GM19351 (cell line): ENCODE measurements around the gene IL16.
"Not testable (repeated sequence)": the region's sequence is repeated elsewhere in the genome, so short reads cannot be mapped to it uniquely, and the experiment has no call there.

Source experiments
- ATAC-seq: cut with Tn5 transposase; IDR thresholded peaks from one replicate; pipeline ENCODE4 v1.9.1; 2021; ENCODE audit warnings: mild to moderate bottlenecking, moderate library complexity; ENCODE audit not compliant: unreplicated experiment

The IL16 gene

GRCh38 chr15:81309647-81310450 lies 113.2 kb downstream of the IL16 start:
- no peak for ATAC-seq

DNA sequence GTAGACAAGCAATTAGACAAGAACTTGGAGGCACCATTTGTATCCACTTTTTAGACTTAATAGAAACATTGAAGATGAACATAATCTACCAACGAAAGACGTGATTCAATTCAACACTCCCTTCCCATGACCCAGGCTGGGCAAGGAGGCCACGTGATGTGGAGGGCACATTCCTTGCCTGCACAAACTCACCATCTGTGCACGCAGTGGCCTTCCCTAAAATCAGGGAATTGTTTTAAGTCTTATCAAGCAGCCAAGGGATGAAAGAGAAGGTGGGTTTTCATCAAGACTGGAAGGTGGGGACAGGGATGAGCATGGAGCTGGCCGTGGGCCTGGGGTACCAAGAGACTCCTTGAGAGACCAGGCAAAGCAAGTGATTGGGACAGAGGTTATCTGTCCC lies 113.8 kb downstream of the IL16 start:
- ATAC-seq = no peak

- peak; percentile 72 for ATAC-seq
These were observed 115.2 kb downstream of the IL16 start for GRCh38 chr15:81311752-81312464.

- no peak for ATAC-seq
These were observed 116.3 kb downstream of the IL16 start for GRCh38 chr15:81312790-81313543.

GRCh38 chr15:81313686-81314085 lies 117.0 kb downstream of the IL16 start:
- no peak for ATAC-seq

- ATAC-seq = no peak
These were observed 117.7 kb downstream of the IL16 start for GRCh38 chr15:81314378-81314777.

GRCh38 chr15:81315452-81316175 lies 118.9 kb downstream of the IL16 start:
- no peak for ATAC-seq

GRCh38 chr15:81316267-81316666 lies 119.6 kb downstream of the IL16 start:
- no peak for ATAC-seq

DNA sequence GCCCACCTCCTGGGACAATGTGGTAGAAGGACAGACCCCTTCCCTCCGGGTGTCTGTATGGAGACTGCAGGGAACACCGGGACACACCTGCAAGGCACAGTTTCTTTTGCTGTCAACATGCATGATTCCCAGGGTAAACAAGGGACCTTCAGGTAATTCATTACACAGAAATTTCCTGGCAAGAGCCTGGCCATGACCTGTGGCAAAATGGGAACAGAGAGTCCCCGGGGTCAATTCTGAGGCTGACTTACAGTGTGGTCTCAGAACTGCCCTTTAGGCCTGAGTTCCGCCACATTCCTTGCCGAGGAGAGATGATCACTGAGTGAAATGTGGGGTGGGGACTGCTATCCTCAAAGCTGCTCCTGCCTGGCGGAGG lies 121.0 kb downstream of the IL16 start:
- no peak for ATAC-seq

GRCh38 chr15:81321667-81322066 lies 125.0 kb downstream of the IL16 start:
- no peak for ATAC-seq

DNA sequence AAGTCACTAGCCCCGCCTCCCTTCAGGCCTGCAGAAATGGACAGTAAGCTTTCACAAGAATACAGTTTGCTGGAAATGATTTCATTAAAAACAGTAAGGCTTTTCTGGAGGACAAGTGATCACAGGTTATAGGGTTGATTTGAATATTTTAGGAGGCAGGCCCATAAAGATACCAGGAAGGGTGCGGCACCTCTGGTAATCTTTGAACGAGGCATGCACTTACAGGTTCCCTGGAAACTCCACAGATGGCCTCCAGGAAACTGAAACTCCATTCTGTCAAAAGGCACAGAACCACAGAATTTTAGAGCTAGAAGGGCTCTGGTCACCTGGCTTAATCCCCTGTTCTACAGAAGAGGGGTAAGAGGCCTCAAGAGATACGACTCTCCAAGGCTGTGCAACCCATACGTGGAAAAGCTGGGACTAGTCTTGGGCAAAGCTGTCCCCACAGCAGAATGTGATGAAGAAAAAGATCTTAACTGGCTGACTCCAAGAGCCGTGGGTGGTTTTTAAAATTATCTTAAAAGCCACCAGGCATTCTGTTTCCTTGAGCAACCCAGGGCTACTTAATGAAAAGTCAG lies 126.1 kb downstream of the IL16 start:
- ATAC-seq = no peak

- ATAC-seq = peak; percentile 18
These were observed 126.9 kb downstream of the IL16 start for GRCh38 chr15:81323559-81323943.

DNA sequence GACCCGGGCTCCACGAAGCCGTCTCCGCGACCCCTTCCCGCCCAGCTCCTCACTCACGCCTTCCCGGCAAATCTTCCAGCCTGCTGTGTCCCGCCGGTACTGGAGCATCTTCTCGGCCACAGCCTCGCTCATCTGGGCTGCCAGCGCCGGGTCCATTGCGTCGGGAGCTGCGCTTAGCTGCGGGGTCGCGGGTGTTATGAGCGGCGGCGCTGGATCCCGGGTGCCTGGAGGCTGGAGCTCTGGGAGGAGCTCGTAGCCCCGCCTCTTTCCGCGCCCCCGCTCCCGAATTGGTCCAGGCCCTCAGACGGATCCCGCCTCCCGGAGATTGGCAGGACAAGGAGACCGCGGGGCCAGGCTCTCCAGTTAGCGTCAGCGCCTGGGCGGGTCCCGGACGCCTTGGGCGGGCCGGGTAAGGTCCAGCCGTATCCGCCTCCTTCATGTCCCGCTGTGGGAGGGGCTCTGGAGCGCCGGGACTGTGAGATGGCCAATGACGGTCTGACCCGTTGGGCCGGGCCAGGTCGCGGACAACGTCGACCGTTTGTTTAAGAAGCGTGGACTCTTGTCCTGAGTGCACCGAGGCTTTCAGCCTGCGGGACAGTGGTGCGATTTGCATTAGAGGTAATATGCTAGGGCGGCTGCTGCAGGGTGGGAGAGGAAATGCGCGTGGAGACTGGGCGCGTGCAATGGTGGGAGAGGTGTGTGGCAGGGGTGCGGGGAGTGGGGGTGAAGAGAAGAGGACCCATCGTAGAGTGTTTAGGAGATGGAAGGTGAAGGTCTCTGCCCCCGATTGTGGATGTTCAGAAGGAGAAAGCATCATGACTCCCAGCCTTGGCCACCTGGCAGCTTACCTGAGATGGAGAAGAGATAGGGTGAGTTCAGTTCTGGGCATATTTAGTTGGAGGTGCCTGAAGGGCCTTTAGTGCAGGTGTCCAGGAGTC lies 127.5 kb downstream of the IL16 start, which contains the start of gene STARD5:
Gene STARD5 (minus strand): TSS at position 198 of the 938 bp plus-strand sequence. CDS start 42 bp downstream, at position 156.
- peak; percentile 99 for ATAC-seq

DNA sequence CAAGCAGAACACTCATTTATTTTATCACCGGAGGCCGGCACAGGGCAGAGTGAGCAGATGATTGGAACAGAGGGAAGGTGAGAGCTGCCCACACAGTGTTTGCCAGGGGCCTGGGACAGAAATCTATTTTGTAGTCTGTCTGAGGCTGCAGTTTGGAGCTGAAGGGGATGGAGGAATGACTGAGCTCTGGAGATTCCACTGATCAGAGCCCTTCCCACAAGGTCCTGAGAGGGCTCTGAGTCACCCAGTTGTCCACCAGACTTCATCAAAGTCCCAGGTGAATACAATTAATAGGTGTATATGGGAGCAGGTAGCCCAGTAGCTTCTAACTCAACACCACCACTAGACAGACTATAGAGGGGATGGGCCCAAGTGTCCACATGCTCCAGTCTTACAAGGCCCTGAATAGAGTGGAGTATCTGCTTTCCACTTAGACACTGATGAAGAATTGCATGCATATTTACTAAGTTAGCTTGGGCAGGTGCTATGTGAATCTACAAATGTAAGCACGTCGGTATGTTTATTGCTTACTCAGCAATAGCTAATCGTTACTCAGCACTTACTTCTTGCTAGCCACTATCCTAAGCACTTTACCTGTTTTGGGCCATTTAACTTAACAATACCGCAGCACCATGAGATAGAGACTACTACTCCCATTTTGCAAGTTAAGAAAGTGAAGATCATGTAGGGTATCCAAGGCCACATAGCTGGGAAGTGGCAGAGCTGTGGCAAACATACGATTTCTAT lies 130.0 kb downstream of the IL16 start:
- no peak for ATAC-seq

GRCh38 chr15:81327516-81327915 lies 130.8 kb downstream of the IL16 start:
- no peak for ATAC-seq

GRCh38 chr15:81329446-81329845 lies 132.8 kb downstream of the IL16 start:
- no peak for ATAC-seq

GRCh38 chr15:81330366-81331090 lies 133.8 kb downstream of the IL16 start:
- no peak for ATAC-seq

DNA sequence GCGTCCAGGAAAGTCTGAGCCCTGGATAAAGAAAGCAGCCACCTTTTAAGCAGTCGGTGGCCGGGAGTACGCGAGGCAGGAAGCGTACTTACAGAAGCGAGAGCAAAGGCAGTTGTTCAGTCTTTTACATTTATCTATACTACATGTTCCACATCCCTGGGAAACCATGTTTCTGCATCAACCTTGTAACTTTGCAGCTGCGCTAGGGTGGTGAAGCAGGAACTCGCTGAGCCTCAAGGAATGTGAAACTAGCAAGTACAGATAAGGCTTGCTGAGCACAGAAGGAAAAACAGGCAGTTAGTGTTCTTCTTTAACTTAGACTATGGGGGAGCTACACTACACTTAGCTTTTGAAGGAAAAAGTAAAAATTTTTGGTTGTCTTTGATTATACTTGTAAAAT lies 134.5 kb downstream of the IL16 start:
- not testable (repeated sequence) for ATAC-seq
